ENCODE measurements around the gene SULT2B1. TPM values are rescaled to one million over a fixed set of nuclear protein-coding genes. Genes with fewer than 3 reads are reported as not detected.
A peak's percentile ranks its signal among the peaks of the same experiment; 100 is the strongest.
"Not testable (repeated sequence)": the region's sequence is repeated elsewhere in the genome, so short reads cannot be mapped to it uniquely, and the experiment has no call there.

Gene SULT2B1
- total RNA-seq, 2 experiments from 2014 or later = not detected

DNA sequence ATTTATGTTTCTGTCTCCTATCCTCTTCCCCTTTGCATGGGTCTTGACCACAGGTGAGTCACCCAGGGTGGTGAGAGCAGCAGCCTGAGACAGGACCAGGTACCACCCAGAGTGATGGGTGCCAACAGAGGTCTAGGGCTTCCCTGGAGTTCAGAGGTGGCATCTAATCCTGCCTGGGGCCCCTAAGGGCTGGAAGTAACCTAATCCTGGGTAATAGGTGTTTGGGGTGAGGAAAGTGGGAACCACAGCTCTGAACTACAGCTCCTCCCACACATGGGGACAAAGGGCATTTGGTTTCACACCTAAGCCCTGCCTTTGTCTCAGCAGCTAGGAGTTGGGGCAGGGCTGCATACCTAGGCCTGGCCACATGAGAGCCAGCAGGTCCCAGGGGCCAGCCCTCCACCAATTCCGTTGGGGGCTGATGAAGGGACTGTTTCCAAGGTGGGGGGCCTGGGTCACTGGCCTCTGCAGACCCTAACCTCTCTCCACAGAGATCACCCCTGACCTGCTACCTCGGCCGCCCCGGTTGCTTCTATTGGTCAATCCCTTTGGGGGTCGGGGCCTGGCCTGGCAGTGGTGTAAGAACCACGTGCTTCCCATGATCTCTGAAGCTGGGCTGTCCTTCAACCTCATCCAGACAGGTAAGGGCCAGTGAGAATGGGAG lies 75.4 kb downstream of the SULT2B1 start:
- H3K27me3 Mint-ChIP-seq = no peaks in the 10 kb centered on the region
- H3K4me1 Mint-ChIP-seq = peaks cover 45% of the 10 kb centered on the region
- peak; percentile 72 for DNase-seq
- H3K4me3 Mint-ChIP-seq = no peak overlapping the region
- H3K36me3 Mint-ChIP-seq = peaks cover 14% of the 10 kb centered on the region
- peak overlapping the region; percentile 74 for H3K27ac Mint-ChIP-seq
- CTCF ChIA-PET = interaction anchor here (1.3 to 2.4 kb wide), 3 partner anchors 8 to 19 kb away, joined by 3 to 10 read pairs (median 4); partner anchors contain the start of genes CA11, RPL18 and SPHK2
- ATAC-seq = no peak
- no peaks in the 10 kb centered on the region for H3K9me3 Mint-ChIP-seq (ENCODE audit: low read depth)

DNA sequence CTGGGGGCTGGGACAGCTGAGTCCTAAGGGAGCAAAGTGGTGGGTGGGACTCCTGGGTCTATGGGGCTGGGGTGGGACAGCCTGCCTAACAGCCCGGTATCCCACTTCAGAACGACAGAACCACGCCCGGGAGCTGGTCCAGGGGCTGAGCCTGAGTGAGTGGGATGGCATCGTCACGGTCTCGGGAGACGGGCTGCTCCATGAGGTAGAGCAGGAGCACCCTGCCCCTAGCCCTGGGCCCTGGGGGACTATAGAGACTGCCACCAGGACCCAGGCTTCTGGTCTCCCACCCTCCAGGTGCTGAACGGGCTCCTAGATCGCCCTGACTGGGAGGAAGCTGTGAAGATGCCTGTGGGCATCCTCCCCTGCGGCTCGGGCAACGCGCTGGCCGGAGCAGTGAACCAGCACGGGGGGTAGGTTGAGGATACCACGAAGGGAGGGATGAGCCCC lies 75.9 kb downstream of the SULT2B1 start:
- peaks cover 43% of the 10 kb centered on the region for H3K4me1 Mint-ChIP-seq
- peak overlapping the region; percentile 74 for H3K27ac Mint-ChIP-seq
- no peaks in the 10 kb centered on the region for H3K27me3 Mint-ChIP-seq
- CTCF ChIA-PET = interaction anchor here (1.3 to 2.4 kb wide), 3 partner anchors 9 to 19 kb away, joined by 3 to 10 read pairs (median 4); partner anchors contain the start of genes CA11, RPL18 and SPHK2
- no peak overlapping the region for H3K4me3 Mint-ChIP-seq
- no peak for ATAC-seq
- no peaks in the 10 kb centered on the region for H3K9me3 Mint-ChIP-seq (ENCODE audit: low read depth)
- H3K36me3 Mint-ChIP-seq = peaks cover 12% of the 10 kb centered on the region
- DNase-seq = no peak

DNA sequence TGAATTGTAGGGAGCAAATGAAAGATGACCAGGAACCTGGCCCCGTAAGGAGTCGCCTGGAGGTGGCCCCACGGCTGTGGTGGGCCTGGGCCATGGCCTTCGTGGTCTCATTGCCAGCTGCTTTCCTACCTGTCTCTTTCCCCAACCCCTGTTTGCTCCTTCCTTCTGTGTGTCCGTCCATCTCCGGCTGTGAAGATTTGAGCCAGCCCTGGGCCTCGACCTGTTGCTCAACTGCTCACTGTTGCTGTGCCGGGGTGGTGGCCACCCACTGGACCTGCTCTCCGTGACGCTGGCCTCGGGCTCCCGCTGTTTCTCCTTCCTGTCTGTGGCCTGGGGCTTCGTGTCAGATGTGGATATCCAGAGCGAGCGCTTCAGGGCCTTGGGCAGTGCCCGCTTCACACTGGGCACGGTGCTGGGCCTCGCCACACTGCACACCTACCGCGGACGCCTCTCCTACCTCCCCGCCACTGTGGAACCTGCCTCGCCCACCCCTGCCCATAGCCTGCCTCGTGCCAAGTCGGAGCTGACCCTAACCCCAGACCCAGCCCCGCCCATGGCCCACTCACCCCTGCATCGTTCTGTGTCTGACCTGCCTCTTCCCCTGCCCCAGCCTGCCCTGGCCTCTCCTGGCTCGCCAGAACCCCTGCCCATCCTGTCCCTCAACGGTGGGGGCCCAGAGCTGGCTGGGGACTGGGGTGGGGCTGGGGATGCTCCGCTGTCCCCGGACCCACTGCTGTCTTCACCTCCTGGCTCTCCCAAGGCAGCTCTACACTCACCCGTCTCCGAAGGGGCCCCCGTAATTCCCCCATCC lies 76.7 kb downstream of the SULT2B1 start:
- CTCF ChIA-PET = interaction anchor here (1.0 to 2.4 kb wide), 4 partner anchors 9 to 20 kb away, joined by 3 to 10 read pairs (median 4); partner anchors contain the start of genes CA11, RPL18 and SPHK2
- ATAC-seq = no peak
- Mint-ChIP-seq H3K4me1 (peaks cover 40% of the 10 kb centered on the region), H3K36me3 (peaks cover 7% of the 10 kb centered on the region), H3K27me3 (no peaks in the 10 kb centered on the region), H3K9me3 (ENCODE audit: low read depth) (no peaks in the 10 kb centered on the region), H3K27ac (no peak overlapping the region), H3K4me3 (no peak overlapping the region)
- no peak for DNase-seq

DNA sequence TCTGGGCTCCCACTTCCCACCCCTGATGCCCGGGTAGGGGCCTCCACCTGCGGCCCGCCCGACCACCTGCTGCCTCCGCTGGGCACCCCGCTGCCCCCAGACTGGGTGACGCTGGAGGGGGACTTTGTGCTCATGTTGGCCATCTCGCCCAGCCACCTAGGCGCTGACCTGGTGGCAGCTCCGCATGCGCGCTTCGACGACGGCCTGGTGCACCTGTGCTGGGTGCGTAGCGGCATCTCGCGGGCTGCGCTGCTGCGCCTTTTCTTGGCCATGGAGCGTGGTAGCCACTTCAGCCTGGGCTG lies 77.3 kb downstream of the SULT2B1 start:
- CTCF ChIA-PET = interaction anchor here (1.0 to 2.4 kb wide), 2 partner anchors 17 to 20 kb away, joined by 3 to 10 read pairs; partner anchors contain the start of gene CA11
- no peak for ATAC-seq
- Mint-ChIP-seq H3K4me1 (peaks cover 41% of the 10 kb centered on the region), H3K4me3 (no peak overlapping the region), H3K27me3 (no peaks in the 10 kb centered on the region), H3K36me3 (peaks cover 5% of the 10 kb centered on the region), H3K9me3 (ENCODE audit: low read depth) (no peaks in the 10 kb centered on the region), H3K27ac (no peak overlapping the region)
- no peak for DNase-seq

DNA sequence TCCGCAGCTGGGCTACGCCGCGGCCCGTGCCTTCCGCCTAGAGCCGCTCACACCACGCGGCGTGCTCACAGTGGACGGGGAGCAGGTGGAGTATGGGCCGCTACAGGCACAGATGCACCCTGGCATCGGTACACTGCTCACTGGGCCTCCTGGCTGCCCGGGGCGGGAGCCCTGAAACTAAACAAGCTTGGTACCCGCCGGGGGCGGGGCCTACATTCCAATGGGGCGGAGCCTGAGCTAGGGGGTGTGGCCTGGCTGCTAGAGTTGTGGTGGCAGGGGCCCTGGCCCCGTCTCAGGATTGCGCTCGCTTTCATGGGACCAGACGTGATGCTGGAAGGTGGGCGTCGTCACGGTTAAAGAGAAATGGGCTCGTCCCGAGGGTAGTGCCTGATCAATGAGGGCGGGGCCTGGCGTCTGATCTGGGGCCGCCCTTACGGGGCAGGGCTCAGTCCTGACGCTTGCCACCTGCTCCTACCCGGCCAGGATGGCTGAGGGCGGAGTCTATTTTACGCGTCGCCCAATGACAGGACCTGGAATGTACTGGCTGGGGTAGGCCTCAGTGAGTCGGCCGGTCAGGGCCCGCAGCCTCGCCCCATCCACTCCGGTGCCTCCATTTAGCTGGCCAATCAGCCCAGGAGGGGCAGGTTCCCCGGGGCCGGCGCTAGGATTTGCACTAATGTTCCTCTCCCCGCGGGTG lies 77.8 kb downstream of the SULT2B1 start:
- CTCF ChIA-PET = interaction anchor here (1.0 kb wide), 1 partner anchor 21 kb away, joined by 3 read pairs; no protein-coding TSS in a partner anchor
- no peak overlapping the region for H3K27ac Mint-ChIP-seq
- H3K27me3 Mint-ChIP-seq = no peaks in the 10 kb centered on the region
- H3K9me3 Mint-ChIP-seq (ENCODE audit: low read depth) = no peaks in the 10 kb centered on the region
- no peak overlapping the region for H3K4me3 Mint-ChIP-seq
- DNase-seq (no peak), ATAC-seq (no peak)
- peaks cover 5% of the 10 kb centered on the region for H3K36me3 Mint-ChIP-seq
- peaks cover 42% of the 10 kb centered on the region for H3K4me1 Mint-ChIP-seq

DNA sequence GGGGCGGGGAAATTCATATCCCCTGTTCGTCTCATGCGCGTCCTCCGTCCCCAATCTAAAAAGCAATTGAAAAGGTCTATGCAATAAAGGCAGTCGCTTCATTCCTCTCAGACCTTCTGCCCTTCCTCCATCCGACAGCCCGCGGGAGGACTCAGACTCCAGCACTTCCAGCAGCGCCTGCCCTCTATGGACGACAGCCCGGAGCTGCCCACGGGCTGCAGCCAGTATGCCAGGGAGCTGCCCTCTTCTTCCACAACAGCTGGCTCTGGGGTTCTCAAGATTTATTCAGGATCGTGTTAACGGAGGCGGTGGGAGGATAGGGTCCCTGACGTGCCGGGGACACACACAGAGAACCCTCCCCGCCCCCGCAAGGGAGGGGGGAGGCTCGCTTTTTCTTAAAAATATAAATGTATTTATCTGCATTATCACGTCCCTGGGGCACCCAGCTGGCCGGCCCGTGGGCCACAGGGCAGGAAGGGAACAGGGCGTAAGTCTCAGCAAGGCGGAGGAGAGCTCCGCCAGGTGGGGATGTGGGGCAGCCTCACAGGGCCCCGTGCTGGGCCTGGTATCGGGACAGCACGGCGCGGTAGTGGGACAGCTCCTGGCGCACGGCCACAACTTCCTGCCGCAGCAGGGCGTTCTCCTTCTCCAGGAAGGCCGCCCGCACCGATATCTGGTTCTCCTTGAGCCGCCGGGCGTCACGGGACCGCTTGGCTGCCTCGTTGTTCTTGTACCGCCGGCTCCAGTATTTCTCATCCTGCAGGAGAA lies 78.5 kb downstream of the SULT2B1 start:
- H3K9me3 Mint-ChIP-seq (ENCODE audit: low read depth) = no peaks in the 10 kb centered on the region
- H3K4me1 Mint-ChIP-seq = peaks cover 42% of the 10 kb centered on the region
- no peaks in the 10 kb centered on the region for H3K27me3 Mint-ChIP-seq
- no peak for ATAC-seq
- H3K4me3 Mint-ChIP-seq = no peak overlapping the region
- H3K27ac Mint-ChIP-seq = no peak overlapping the region
- DNase-seq = no peak
- CTCF ChIA-PET = no interaction called here
- H3K36me3 Mint-ChIP-seq = peaks cover 5% of the 10 kb centered on the region

DNA sequence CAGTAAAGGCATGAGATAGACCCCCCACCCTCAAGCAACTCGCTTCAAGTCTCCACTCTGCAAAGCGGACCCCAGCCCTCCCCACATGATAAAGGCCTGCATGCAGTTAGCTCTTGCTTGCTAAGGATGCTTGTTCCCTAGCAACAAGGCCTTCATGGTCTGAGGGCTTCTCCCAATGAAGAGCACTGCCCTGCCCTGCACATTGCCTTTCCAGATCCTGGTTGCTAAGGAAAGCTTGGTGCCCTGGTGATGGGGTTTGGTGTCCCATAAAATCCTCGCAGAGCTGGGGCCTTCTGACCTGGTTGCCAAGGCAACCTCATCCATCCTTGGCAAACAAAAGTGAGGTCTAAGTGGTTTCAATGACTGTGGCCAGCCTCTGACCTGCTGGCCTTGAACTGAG lies 79.3 kb downstream of the SULT2B1 start:
- no peaks in the 10 kb centered on the region for H3K9me3 Mint-ChIP-seq (ENCODE audit: low read depth)
- H3K27ac Mint-ChIP-seq = peak overlapping the region; percentile 43
- H3K36me3 Mint-ChIP-seq = peaks cover 5% of the 10 kb centered on the region
- H3K4me3 Mint-ChIP-seq = no peak overlapping the region
- CTCF ChIA-PET = no interaction called here
- no peak for DNase-seq
- peaks cover 42% of the 10 kb centered on the region for H3K4me1 Mint-ChIP-seq
- no peaks in the 10 kb centered on the region for H3K27me3 Mint-ChIP-seq
- ATAC-seq = no peak

DNA sequence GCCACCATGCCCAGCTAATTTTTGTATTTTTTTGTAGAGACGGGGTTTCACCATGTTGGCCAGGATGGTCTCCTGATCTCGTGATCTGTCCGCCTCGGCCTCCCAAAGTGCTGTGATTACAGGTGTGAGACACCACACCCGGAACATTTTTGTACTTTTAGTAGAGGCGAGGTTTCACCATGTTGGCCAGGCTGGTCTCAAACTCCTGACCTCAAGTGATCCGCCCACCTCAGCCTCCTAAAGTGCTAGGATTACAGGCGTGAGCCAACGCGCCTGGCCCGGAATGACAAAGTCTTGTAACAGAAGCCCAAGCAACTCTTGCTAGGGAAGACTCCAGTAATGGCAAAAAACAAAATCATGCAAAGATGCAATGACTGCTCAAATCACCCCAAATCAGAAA lies 80.3 kb downstream of the SULT2B1 start:
- CTCF ChIA-PET = interaction anchor here (1.7 kb wide), 1 partner anchor 8 kb away, joined by 5 read pairs; no protein-coding TSS in a partner anchor
- ATAC-seq; H3K4me3 Mint-ChIP-seq; H3K36me3 Mint-ChIP-seq; H3K27ac Mint-ChIP-seq; H3K9me3 Mint-ChIP-seq (ENCODE audit: low read depth); DNase-seq; H3K27me3 Mint-ChIP-seq: not testable (repeated sequence)
- H3K4me1 Mint-ChIP-seq = peaks cover 36% of the 10 kb centered on the region

DNA sequence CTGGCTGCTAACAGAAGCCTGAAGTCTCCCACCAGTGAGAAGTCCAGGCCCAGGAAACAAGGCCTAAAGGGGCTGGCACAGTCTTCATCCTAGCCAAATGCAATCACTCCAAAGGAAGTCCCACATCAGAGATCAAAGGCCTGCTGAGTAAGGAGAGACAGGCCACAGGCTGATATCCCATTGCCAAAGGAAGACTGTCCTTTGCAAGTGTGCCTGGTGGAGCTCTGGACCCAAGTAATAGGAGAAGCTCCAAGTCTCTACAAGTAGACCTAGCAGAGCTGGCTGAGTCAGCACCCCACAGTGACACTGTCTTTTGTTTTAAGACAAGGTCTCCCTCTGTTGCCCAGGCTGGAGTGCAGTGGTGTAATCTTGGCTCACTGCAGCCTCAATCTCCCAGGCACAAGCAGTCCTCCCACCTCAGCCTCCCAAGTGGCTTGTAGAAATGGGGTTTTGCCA lies 80.7 kb downstream of the SULT2B1 start:
- Mint-ChIP-seq H3K4me1 (peaks cover 33% of the 10 kb centered on the region), H3K27me3 (no peaks in the 10 kb centered on the region), H3K9me3 (ENCODE audit: low read depth) (no peaks in the 10 kb centered on the region), H3K27ac (no peak overlapping the region), H3K4me3 (no peak overlapping the region), H3K36me3 (peaks cover 3% of the 10 kb centered on the region)
- CTCF ChIA-PET = interaction anchor here (1.7 kb wide), 1 partner anchor 9 kb away, joined by 5 read pairs; no protein-coding TSS in a partner anchor
- no peak for ATAC-seq
- no peak for DNase-seq

DNA sequence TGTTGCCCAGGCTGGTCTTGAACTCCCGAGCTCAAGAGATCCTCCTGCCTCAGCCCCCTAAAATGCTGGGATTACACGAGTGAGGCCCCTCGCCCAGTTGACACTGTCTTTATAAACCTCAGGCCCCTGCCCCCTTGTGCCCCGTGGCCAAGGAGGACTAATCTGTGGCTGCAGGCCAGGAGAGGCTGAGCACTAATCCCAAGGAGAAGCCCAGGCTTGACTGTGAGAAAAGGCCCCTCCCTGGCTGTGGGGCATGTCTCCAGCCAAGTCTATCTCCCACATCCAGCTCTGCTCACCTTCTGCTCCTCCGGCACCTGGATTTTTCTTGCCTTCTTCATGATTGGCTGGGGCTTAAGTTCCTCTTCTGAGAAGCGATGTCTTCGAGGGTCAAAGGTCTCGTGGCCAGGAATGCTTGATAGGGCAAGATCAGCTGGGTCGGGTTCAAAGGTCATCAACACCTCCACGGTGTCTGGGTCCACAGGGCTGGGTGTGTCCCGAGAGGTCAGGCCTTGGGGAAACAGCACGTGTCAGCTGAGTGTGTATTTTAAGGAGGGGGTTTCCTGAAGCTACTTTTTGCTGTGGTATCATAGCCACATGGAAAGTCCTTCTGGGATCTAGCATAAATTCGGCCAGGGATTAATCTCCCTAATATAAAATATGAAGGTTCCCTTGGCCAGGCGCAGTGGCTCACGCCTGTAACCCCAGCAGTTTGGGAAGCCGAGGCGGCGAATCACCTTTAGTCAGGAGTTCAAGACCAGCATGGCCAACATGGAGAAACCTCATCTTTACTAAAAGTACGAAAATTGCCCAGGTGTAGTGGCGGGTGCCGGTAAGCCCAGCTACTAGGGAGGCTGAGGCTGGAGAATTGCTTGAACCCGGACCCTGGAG lies 81.4 kb downstream of the SULT2B1 start:
- Mint-ChIP-seq H3K4me3 (peak overlapping the region; percentile 68), H3K4me1 (peaks cover 38% of the 10 kb centered on the region), H3K27ac (peak overlapping the region; percentile 41), H3K9me3 (ENCODE audit: low read depth) (no peaks in the 10 kb centered on the region), H3K27me3 (no peaks in the 10 kb centered on the region), H3K36me3 (peaks cover 4% of the 10 kb centered on the region)
- DNase-seq (no peak), ATAC-seq (no peak)
- CTCF ChIA-PET = interaction anchor here (0.8 to 1.8 kb wide), 4 partner anchors 9 to 49 kb away, joined by 4 to 6 read pairs (median 5); partner anchors contain the start of genes CA11, RPL18 and SPHK2

DNA sequence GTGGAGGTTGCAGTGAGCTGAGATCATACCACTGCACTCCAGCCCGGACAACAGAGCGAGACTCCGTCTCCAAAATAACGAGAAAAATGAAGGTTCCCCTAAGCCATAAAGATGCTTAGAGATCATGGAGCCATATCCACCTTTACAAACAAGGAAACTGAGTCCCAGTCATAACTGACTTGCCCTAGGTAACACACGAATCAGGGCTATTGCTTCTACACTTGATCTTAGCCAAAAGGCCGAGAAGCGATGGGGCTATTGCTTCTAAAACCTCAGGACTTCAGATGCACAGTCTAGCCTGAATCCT lies 82.0 kb downstream of the SULT2B1 start:
- DNase-seq = no peak
- CTCF ChIA-PET = interaction anchor here (0.8 to 1.8 kb wide), 3 partner anchors 11 to 50 kb away, joined by 4 to 6 read pairs (median 5); partner anchors contain the start of genes CA11, RPL18 and SPHK2
- Mint-ChIP-seq H3K4me1 (peaks cover 40% of the 10 kb centered on the region), H3K9me3 (ENCODE audit: low read depth) (no peaks in the 10 kb centered on the region), H3K4me3 (peak overlapping the region; percentile 68), H3K27me3 (no peaks in the 10 kb centered on the region), H3K27ac (peak overlapping the region; percentile 84), H3K36me3 (peaks cover 6% of the 10 kb centered on the region)
- no peak for ATAC-seq
